NCI-H2107 treated with DMSO at 0.1 percent for 48 hours (cell line): Measurements from ENCODE around the gene LRCH1.

Experiments
- DNase-seq: peaks from one replicate; lab custom pipeline; 2025; ENCODE audit not compliant: unreplicated experiment; lab: John Stamatoyannopoulos, UW

The LRCH1 gene

GRCh38 chr13:46632176-46632575 is 79.2 kb downstream of the LRCH1 start:
- no peak for DNase-seq

- no peak for DNase-seq
Measured at GRCh38 chr13:46633416-46633815, 80.4 kb downstream of the LRCH1 start.

GRCh38 chr13:46636451-46636850 is 83.5 kb downstream of the LRCH1 start:
- no peak for DNase-seq

- no peak for DNase-seq
Measured at GRCh38 chr13:46637213-46637612, 84.2 kb downstream of the LRCH1 start.

GRCh38 chr13:46638262-46638661 is 85.3 kb downstream of the LRCH1 start:
- DNase-seq: no peak

- peak; percentile 37 for DNase-seq
Measured at GRCh38 chr13:46639033-46639981, 86.3 kb downstream of the LRCH1 start.

- no peak for DNase-seq
Measured at GRCh38 chr13:46640843-46641242, 87.9 kb downstream of the LRCH1 start.

- no peak for DNase-seq
Measured at GRCh38 chr13:46641274-46642081, 88.5 kb downstream of the LRCH1 start.

GRCh38 chr13:46642254-46642653 is 89.3 kb downstream of the LRCH1 start:
- DNase-seq: no peak

- no peak for DNase-seq
Measured at GRCh38 chr13:46643165-46643777, 90.3 kb downstream of the LRCH1 start.

GRCh38 chr13:46644816-46645215 is 91.8 kb downstream of the LRCH1 start:
- DNase-seq: no peak

- no peak for DNase-seq
Measured at GRCh38 chr13:46647512-46648065, 94.6 kb downstream of the LRCH1 start.

GRCh38 chr13:46648166-46648607 is 95.2 kb downstream of the LRCH1 start:
- peak; percentile 48 for DNase-seq

GRCh38 chr13:46649816-46650215 is 96.8 kb downstream of the LRCH1 start:
- DNase-seq: no peak

GRCh38 chr13:46654951-46655350 is 102.0 kb downstream of the LRCH1 start:
- DNase-seq: no peak

GRCh38 chr13:46655377-46656180 is 102.6 kb downstream of the LRCH1 start:
- DNase-seq: no peak

- no peak for DNase-seq
Measured at GRCh38 chr13:46656786-46657185, 103.8 kb downstream of the LRCH1 start.

- DNase-seq: no peak
Measured at GRCh38 chr13:46659413-46660065, 106.6 kb downstream of the LRCH1 start.

- DNase-seq: no peak
Measured at GRCh38 chr13:46660416-46660815, 107.4 kb downstream of the LRCH1 start.

- no peak for DNase-seq
Measured at GRCh38 chr13:46660857-46661256, 107.9 kb downstream of the LRCH1 start.
